Measurements from ENCODE around the gene ITGA2. TPM values are rescaled to one million over a fixed set of nuclear protein-coding genes. Genes with fewer than 3 reads are reported as not detected.

The ITGA2 gene
- total and polyA plus RNA-seq, 9 of the 15 experiments (the other 6 are each of a cell fraction or from before 2014, with no cell fraction given) = 0.01 to 0.09 (median 0.03) TPM; not detected in 5

- TF ChIP-seq ZNF124 (CRISPR knock-in tag; IDR thresholded peaks at IDR 0.05) (no peak), SMAD3 (CRISPR knock-in tag; conservative IDR thresholded peaks at IDR 0.05) (no peak), POLR2G (IDR thresholded peaks at IDR 0.05; ENCODE audit: low read depth, low read length) (peak; percentile 87), UBTF (IDR thresholded peaks at IDR 0.05; ENCODE audit: borderline replicate concordance in 1 of 2, low read depth in 2 of 2, low read length in 2 of 2) (0 out of 4 replicates have a peak, but pooled peaks of 1 of the 2 experiments have one; percentile 29), THAP7 (CRISPR knock-in tag; IDR thresholded peaks at IDR 0.05) (no peak), TBP (optimal IDR thresholded peaks at IDR 0.05; ENCODE audit: low read depth, low read length) (peak; percentile 69), CHD7 (IDR thresholded peaks at IDR 0.05; ENCODE audit: low read depth, low read length) (no peak), CTBP1 (IDR thresholded peaks at IDR 0.05; ENCODE audit: borderline replicate concordance) (peak; percentile 49; the same call in 1 of the 2 replicates), TSC22D4 (tag; IDR thresholded peaks at IDR 0.05) (no peak), SFPQ (IDR thresholded peaks at IDR 0.05; ENCODE audit: low read depth, low read length) (no peak)
These were observed 120.4 kb downstream of the ITGA2 start, which contains the start of gene MOCS2 (continued) for GRCh38 chr5:53109443-53110127.

All from K562 (cell line).